Stimulated activated CD4-positive, alpha-beta T cell treated with anti-CD3 and anti-CD28 coated beads, Interleukin-1b, Interleukin-23, amount 100 ng/mL, for 1 hour (primary cell): ENCODE data around the gene DRAP1.
"Not testable (repeated sequence)": the region's sequence is repeated elsewhere in the genome, so short reads cannot be mapped to it uniquely, and the experiment has no call there.

Experiments
- DNase-seq, 2 donors: peaks; one replicate each; pipeline ENCODE4 v3.0.0-alpha.2; 2020; ENCODE audit warnings: low read depth in 2 of 2

Gene DRAP1

DNA sequence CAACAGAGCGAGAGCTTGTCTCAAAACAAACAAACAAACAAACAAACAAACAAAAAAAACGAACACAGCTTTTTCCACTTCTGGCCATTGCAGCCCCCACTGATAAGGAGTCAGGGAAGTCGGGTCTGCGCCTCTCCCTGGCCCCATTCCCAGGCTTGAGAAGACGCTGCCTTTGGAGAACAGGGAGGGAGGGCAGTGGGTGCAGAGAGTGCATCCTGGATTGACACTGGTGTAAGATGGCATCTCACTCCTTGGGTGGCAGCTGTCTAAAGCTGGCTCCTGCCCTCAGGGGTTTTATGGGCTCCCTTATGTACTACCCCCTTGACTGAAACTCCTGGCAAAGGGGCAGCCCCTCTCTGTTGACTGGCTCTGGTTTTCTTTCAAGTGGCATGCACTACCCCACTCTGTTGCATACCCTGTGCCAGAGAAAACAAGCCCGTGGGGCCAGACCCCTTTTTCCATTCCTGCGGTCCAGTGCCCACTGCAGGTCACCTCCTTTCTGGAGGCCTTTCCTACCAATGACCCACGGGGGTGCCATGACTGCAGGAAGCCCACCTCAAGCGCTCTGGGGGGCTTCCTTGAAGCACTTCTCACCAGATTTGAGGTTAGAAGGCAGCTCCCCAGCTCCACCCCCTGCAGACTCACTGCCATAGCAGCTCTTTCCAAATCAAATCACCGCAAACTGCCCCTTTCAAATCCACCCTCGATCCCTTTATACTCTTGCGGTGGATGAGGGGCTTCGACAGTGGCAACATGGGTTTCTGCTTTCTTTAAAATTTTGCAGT, 12.7 kb downstream of the DRAP1 start:
- DNase-seq, result no peak

DNA sequence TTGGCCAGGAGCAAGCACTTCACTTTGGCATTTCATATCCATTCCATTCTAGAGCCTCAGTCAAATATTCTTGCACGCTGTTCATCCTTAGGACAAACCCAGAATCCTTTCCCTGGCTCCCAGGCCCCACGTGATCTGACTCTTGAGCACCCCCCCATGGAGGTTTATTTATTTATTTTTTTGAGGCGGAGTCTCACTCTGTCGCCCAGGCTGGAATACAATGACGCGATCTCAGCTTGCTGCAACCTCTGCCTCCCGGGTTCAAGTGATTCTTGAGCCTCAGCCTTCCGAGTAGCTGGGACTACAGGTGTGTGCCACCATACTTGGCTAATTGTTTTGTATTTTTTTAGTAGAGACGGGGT, 13.3 kb downstream of the DRAP1 start:
- DNase-seq, result no peak

DNA sequence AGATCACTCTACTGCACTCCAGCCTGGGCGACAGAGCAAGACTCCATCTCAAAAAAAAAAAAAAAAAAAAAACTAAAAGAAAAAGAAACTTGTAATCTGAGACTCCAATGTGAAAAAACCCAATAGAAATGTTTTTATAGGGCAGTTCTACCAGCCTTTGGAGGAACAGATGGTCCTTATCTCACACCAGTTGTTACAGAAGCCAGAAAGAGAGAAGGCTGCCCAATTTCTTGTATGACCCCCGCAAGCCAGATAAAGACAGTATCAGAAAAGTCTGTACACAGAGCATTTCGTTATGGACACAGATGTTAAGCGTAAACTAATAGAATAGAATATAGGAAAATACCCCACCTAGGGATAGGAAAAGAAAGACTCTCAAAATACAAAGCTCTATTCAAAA, 14.8 kb downstream of the DRAP1 start:
- no peak for DNase-seq

DNA sequence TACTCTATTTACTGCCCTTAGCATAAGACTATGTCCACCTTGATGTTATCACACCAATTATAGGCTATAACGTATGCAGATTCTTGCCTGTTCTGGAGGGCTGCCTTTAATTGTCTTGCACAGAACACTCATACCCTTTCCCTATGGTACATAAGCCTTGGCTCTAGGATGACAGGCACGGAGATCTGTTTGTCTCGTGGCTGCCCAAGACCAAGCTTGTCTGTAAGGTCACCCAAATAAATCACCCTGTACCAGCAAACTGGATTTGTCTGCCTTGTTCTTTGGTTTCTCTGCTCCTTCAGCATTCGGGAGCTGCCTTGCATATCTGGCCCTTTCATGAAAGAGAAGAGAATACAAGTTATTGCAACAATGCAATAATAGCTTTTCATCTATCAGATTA, 18.5 kb downstream of the DRAP1 start:
- no peak for DNase-seq

DNA sequence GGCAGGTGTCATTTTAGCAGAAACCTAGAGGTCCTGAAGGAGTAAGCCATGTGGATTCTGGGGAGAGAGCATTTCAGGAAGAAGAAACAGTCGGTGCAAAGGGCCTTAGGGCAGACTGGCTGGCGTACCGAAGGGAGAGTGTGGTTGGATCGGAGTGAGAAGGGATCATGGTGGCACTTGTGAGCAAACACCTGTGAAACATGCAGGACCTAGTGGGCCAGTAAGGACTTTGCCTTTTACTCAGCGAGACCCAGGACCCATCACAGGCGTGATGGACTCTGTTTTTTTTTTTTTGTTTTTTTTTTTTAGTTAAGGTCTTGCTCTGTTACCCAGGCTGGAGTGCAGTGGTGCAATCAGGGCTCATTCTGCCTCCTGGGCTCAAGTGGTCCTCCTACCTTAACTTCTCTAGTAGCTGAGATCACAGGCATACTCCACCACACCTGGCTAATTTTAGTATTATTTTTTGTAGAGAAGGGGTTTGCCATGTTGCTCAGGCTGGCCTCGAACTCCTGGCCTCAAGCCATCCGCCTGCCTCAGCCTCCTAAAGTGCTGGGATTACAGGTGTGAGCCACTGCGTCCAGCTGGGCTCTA, 22.6 kb downstream of the DRAP1 start:
- no peak for DNase-seq

DNA sequence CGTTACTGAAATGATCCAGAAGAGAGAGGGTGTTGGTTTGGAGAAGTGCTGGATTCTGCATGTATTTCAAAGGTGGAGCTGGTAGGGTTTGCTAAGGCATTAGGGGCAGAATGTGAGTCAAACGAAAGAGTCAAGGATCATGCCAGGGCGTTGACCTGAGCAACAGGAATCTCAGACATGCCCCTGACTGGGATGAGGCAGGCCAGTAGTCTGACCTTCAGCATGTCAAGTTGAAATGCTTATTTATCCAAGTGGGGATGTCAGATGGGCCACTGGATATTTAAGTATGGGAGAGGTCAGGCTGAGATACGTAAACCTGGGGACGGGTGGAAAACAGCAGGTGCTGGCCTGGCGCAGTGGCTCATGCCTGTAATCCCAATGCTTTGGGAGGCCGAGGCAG, 23.3 kb downstream of the DRAP1 start:
- no peak for DNase-seq

DNA sequence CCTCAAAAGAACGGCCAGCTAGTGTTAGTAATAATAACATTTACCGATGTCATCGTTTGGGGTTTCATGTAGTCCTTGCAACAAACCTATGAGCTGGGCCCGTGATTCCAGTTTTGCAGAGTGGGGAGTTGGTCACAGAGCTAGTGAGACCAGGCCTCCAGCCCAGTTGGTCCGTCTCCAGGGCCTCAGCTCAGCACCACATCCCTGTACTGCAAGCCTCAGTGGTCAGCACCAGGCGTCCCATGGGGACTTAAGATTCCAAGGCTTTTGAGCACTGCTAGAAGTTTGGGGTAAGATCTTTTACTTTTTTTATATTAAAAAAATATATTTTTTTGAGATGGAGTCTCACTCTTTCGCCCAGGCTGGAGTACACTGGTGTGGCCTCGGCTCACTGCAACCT, 25.0 kb downstream of the DRAP1 start:
- no peak for DNase-seq

DNA sequence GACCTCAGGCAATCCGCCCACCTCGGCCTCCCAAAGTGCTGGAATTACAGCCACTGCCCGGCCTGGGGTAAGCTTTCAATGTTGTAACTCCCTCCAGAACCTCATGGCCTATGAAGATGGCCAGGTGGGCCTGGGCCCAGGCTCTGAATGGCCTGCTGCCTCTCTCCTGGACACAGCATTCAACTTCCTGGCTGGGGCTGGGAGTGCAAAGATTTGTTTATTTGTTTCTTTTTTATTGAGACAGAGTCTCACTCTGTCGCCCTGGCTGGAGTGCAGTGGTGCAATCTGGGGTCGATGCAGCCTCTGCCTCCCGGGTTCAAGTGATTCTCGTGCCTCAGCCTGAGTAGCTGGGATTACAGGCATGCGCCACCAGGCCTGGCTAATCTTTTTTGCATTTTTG, 25.5 kb downstream of the DRAP1 start:
- no peak for DNase-seq

DNA sequence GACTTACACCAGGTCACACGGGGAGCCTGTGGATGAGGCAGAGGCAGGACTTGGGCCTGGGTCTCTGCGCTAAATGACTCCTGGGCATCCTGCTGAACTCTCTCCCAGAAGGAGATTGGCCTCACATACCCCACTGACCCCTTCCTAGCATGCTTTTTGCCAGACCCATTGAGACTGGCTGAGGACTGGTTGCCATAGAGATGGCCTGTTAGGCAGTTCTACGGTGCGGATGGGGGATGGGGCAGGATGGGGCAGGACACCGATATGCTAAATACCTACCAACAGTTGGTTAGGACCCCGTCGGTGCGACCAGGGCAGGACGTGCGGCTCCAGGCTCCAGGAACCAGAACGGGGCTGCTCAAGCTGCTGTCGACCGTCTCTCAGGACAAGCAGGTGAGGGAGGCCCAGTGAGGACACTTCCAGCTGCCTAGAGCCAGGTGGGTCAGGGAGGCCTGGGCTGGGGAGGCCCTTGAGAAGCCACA, 26.2 kb downstream of the DRAP1 start, which contains the start of gene TSGA10IP:
Gene TSGA10IP, plus strand, starts transcription at position 51 of the 482 bp plus-strand sequence. Its CDS starts 196 bp downstream, at position 247.
- no peak for DNase-seq

DNA sequence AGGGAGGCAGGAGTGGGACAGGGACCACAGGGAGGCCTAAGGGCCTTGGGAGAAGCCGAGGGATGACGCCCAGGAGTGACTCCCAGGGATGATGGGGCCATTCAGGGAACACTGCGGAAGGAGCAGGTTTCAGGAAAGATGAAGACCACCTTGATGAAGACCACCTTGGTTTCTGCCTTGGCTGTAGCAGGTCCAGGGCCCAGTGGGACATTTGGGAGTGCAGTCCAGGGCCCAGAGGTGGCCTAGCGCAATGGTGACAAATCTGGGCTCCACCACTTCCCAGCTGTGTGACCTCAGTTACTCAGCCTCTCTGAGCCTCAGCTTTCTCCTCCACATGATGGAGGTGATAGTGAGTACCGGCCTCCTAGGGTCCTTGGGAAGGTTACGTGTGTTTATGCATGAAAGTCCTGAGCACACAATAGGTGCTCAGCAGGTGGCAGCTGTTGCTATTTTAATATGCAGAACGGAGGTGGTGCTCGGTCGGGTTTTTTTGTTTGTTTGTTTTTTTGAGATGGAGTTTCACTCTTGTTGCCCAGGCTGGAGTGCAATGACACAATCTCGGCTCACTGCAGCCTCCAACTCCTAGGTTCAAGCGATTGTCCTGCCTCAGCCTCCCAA, 26.8 kb downstream of the DRAP1 start:
- DNase-seq, result no peak

DNA sequence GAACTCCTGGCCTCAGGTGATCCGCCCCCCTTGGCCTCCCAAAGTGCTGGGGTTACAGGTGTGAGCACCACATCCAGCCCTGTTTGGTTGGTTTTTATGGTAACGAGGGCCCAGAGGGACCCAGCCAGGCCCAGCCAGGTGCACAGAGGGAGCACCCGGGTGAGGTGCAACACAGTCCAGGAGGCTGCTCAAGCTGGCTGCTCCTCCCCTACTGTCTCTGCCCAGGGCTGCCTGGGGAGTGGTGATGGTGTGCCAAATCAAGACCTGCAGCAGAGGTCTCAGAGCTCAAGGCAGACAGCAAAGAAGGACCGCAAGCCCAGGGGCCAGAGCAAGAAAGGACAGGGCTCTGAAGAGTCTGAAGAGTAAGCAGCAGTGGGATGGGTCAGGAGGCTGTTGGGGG, 27.4 kb downstream of the DRAP1 start:
- no peak for DNase-seq

DNA sequence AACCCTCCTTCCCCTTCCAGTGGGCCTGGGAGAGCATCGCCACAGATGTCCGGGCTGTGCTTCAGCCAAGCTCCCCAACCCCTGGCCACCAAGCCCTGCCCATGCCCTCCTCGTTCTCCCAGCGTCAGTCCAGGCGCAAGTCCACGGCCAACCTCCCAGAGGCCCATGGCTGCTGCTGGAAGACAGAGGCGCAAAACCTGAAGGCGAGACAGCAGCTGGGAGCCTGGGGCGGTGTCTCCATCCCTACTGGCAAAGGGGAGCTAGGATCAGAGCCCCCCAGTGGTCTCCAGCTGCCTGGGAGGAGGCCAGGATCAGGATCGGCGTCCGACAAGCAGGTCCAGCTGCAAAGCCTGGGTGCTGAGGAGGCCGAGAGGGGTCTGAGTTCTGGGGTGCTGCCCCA, 27.9 kb downstream of the DRAP1 start:
- DNase-seq, result no peak

DNA sequence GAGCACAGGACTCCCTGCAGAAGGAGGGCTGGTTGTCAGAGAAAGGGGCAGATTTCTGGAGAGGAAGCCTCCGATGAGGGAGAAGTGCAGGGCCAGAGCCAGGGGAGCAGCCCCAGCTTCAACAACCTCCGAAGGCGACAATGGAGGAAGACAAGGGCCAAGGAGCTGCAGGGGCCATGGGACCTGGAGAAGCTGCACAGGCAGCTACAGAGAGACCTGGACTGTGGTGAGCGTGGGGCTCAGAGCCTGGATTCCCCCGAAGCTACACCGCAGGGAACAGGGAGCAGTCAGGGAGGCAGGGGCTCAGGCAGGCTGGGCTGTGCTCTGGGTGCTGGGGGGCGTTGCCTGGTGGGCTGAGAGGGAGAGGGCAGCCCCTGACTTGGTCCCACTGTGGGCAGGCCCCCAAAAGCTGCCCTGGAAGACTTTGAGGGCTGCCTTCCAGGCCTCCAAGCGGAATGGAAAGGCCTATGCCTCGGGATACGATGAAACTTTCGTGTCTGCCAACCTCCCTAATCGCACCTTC, 28.4 kb downstream of the DRAP1 start:
- DNase-seq, result no peak

DNA sequence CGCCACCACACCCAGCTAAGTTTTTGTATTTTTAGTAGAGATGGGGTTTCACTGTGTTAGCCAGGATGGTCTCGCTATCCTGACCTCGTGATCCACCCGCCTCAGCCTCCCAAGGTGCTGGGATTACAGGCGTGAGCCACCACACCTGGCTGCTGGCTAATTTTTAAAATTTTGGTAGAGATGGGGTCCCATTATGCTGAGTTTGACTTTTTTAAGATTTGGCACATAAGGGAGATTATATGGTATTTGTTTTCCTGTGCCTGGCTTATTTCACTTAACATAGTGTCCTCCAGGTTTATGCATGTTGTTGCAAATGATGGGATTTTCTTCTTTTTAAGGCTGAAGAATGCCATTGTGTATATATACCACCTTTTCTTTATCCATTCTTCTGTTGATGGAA, 31.5 kb downstream of the DRAP1 start:
- not testable (repeated sequence) for DNase-seq

DNA sequence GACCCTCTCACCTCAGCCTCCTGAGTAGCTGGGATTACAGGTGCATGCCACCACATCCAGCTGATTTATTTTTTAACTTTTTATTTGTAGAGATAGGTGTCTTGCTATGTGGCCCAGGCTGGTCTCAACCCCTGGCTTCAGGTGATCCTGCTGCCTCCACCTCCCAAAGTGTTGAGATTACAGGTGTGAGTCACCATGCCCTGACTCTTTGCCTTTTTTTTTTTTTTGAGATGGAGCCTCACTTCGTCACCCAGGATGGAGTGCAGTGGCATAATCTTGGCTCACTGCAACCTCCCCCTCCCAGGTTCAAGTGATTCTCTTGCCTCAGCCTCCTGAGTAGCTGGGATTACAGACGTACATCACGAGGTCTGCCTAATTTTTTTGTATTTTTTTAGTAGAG, 32.4 kb downstream of the DRAP1 start:
- DNase-seq, result not testable (repeated sequence)

DNA sequence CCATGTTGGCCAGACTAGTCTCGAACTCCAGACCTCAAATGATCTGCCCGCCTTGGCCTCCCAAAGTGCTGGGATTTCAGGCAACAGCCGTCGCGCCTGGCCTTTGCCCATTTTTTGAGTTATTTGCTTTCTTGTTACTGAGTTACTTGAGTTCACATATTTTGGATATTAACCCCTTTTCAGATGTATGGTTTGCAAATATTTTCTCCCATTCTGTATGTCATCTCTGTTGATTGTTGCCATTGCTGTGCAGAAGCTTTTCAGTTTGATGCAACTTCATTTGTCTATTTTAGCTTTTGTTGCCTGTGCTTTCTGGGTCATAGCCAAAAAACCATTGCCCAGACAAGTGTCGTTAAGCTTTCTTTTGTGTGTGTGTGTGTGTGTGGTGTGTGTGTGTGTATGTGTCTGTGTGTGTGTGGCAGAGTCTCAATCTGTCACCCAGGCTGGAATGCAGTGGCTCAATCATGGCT, 32.9 kb downstream of the DRAP1 start:
- no peak for DNase-seq

DNA sequence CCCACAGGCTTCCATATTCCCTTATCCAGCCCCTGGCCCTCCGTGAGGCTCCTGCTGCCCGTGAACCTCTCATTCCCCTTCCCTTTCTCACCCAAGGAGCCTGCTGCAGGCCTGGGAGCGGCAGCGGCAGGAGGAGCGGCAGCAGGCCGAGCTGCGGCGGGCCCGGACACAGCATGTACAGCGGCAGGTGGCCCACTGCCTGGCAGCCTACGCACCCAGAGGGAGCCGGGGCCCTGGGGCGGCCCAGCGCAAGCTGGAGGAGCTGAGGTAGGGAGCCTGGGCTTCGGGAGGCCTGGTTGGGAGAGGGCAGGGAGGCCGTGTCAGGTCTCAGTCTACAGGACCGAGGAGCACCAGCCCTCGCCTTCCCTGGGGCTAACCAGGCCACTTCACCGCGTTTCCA, 34.2 kb downstream of the DRAP1 start:
- DNase-seq, result no peak

DNA sequence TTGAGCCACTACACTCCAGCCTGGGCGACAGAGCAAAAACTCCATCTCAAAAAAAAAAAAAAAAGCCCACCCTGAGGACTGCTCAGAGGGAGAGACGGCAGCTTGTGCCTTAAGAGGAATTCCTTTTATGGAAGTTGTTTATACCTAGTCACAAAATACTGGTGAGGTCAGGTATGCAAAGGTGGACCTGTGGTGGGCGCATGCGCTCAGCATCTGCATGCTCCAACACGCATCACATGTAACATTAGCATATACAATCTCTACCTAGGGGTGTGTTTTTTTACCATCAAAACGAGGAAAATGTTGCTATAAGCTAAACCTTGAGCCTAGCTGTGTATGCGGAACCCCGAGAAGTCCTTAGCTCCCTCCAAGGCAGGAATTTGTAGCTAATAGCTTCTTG, 35.5 kb downstream of the DRAP1 start:
- no peak for DNase-seq

DNA sequence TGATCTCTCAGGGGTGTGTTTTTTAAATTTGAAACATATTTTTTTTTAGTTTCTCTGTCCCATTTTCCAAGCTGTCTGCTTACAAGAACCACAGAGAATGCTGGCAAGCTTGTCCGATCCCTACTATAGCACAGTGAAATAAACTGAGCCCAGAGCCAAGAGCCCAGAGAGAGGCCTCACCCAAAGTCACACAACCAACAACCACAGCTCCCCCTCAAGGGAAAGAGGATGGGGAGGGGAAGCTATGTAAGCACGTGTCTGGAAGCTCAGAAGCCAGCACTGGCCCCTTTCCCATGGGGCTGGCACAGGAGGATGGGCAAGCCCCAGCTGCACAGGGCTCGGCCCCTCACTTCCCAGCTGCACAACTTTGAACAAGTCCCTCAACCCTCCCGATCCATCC, 39.1 kb downstream of the DRAP1 start:
- no peak for DNase-seq

DNA sequence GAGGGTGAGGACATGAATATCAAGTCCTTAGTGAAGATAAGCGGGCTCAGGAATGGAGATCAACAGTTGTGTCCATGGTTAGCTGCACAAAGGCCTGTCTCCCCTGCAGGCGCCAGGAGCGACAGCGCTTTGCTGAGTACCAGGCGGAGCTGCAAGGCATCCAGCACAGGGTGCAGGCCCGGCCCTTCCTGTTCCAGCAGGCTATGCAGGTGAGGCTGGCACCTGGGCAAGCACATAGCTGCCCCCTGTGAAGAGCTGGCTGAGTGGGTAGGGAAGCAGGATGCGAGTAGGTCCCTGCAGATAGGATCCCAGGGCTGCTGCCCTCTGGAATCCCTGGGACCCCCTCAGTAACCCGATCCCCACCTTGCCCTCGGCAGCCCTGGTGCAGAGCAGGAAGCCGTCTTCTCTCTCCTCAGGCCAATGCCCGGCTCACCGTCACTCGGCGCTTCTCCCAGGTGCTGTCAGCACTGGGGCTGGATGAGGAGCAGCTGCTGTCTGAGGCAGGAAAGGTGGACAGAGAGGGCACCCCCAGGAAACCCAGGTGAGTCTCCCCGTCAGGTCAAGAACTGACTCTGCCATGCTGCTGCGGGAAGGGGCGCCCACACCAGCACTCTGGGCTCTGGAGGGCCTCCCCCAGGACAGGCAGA, 39.7 kb downstream of the DRAP1 start:
- DNase-seq, result no peak

DNA sequence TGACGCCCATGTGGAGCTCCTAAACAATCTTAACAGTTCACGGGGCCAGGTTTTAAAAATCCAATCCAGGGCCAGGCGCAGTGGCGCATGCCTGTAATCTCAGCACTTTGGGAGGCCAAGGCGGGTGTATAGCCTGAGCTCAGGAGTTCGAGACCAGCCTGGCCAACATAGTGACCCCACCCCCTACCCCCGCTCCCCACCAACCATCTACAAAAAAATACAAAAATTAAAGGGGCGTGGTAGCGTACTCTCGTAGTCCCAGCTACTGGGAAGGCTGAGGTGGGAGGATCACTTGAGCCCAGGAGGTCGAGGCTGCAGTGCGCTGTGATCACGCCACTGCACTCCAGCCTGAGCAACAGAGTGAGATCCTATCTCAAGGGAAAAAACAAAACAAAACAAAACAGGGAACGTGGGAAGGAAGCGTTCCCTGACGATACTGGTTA, 41.6 kb downstream of the DRAP1 start:
- DNase-seq, result no peak
